GM12891 (cell line): ENCODE results near the gene OTOG.

Source experiments
- PAX5 ChIP-seq: IDR thresholded peaks from 2 replicates; pipeline ENCODE4 v1.6.1; 2011; ENCODE audit warnings: low read length, moderate library complexity, mild to moderate bottlenecking; ENCODE audit not compliant: insufficient read depth, severe bottlenecking
- POLR2A ChIP-seq: IDR thresholded peaks from 2 replicates; pipeline ENCODE4 v1.6.1; 2011; ENCODE audit warnings: low read depth, low read length, control low read depth
- POLR2AphosphoS5 ChIP-seq: IDR thresholded peaks from 2 replicates; pipeline ENCODE4 v1.6.1; 2011; ENCODE audit warnings: low read depth, low read length, control low read depth
- POU2F2 ChIP-seq: IDR thresholded peaks from 2 replicates; pipeline ENCODE4 v1.6.1; 2011; ENCODE audit warnings: low read depth, mild to moderate bottlenecking, control low read depth, low read length, moderate library complexity
- SPI1 ChIP-seq: IDR thresholded peaks from 2 replicates; pipeline ENCODE4 v1.6.1; 2011; ENCODE audit warnings: low read depth, low read length, control low read depth
- TAF1 ChIP-seq: IDR thresholded peaks from 2 replicates; pipeline ENCODE4 v1.6.1; 2011; ENCODE audit warnings: low read depth, low read length, control low read depth

DNA sequence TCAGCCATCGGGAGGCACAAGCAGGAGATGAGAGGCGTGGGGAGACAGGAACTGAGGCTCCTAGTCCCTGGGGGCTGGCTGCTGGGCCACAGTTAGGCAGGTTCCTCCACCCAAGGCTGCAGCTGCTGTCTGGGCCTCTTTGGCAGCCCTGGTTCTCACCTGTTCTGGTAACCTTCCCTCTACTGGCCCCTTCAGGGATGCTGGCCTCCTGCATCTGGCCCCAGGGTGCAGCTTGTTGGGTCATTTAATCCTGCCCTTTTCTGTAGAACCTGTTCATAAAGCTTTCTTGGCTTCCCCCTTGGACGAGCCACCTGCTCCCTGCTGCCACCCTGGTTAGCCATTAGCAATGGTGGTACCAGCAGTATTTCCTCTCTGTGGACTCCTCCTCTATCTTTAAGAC lies 8.3 kb upstream of the OTOG start:
- no peak for TF ChIP-seq POLR2A
- no peak for TF ChIP-seq SPI1
- TF ChIP-seq POLR2AphosphoS5, result no peak
- TF ChIP-seq TAF1, result no peak
- TF ChIP-seq POU2F2, result no peak
- TF ChIP-seq PAX5, result no peak
